ENCODE measurements around the gene LMAN2L.
"Not testable (repeated sequence)": the region's sequence is repeated elsewhere in the genome, so short reads cannot be mapped to it uniquely, and the experiment has no call there.

LMAN2L gene

DNA sequence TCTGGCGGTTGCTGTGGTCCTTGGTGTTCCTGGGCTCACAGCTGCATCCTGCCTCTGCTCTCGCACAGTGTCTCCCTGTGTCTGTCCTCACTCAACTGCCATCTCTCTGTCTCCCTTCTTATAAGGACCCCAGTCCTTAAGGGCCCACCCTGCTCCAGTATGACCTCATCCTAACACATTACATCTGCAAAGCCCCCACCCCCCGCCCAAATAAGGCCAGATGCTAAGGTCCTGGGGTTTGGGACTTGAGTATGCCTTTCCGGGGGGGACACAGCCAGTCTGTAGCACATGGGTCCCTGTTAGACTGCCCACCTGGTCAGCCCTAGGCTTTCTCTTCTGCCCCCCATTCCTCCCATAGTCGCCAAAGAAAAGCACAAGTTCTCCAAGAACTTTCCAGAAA is 56.6 kb downstream of the LMAN2L start:
- TF ChIP-seq, protein P1, sequence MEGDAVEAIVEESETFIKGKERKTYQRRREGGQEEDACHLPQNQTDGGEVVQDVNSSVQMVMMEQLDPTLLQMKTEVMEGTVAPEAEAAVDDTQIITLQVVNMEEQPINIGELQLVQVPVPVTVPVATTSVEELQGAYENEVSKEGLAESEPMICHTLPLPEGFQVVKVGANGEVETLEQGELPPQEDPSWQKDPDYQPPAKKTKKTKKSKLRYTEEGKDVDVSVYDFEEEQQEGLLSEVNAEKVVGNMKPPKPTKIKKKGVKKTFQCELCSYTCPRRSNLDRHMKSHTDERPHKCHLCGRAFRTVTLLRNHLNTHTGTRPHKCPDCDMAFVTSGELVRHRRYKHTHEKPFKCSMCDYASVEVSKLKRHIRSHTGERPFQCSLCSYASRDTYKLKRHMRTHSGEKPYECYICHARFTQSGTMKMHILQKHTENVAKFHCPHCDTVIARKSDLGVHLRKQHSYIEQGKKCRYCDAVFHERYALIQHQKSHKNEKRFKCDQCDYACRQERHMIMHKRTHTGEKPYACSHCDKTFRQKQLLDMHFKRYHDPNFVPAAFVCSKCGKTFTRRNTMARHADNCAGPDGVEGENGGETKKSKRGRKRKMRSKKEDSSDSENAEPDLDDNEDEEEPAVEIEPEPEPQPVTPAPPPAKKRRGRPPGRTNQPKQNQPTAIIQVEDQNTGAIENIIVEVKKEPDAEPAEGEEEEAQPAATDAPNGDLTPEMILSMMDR (conservative IDR thresholded peaks at IDR 0.05; ENCODE audit: low read depth) = no peak
- no peak overlapping the region for H3K27ac ChIP-seq
- CTCF ChIA-PET = interaction anchor here (0.5 kb wide), 1 partner anchor 167 kb away, joined by 4 read pairs; no protein-coding TSS in a partner anchor
- no peak for DNase-seq (ENCODE audit: low spot score)
- POLR2A ChIA-PET (ENCODE audit: low non-redundant PET) = no interaction called here

DNA sequence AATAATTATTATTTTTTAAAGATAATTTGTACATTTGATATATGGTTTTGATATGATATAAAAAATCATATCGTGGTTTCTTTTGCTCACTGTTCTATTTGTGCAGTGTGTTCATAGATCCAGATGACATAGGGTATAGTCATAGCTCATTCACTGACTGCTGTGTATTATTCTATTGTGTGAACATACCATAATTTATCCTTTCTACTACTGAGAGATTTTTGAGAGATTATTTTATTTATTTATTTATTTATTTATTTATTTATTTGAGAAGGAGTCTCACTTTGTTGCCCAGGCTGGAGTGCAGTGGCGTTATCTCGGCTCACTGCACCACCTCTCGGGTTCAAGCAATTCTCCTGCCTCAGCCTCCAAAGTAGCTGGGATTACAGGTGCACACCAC is 58.3 kb downstream of the LMAN2L start:
- ChIA-PET POLR2A (ENCODE audit: low non-redundant PET) (no interaction called here), CTCF (interaction anchor here (0.7 kb wide), 1 partner anchor 80 kb away, joined by 3 read pairs; no protein-coding TSS in a partner anchor)
- TF ChIP-seq, protein P1 (conservative IDR thresholded peaks at IDR 0.05; ENCODE audit: low read depth) = no peak
- DNase-seq (ENCODE audit: low spot score) = no peak
- H3K27ac ChIP-seq = no peak overlapping the region

DNA sequence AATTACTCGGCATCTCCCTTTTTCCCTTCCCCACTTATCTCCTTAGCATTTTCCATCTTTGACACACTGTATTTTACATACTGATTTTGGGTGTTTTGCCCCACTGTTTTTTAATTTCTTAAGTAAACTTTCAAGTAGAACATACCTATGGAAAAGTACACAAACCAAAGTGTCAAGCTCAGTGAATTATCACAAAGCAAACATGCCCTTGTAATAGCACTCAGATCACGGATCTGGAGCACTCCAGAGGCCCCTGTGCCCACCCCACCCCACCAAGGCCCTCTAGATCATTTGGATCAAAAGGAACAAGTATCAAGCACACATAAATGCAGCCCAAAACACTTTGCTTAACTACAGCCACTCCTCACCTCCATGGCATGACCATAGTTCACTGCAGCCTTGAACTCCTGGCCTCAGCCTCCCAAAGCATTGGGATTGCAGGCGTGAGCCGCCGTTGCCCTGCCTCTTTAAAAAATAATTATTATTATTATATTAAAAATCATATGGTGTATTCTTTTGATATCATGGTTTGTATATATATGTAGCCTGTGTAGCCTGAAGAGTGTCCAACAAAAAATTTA is 59.2 kb downstream of the LMAN2L start:
- ChIA-PET POLR2A (ENCODE audit: low non-redundant PET) (no interaction called here), CTCF (no interaction called here)
- no peak for DNase-seq (ENCODE audit: low spot score)
- TF ChIP-seq, protein P1 (conservative IDR thresholded peaks at IDR 0.05; ENCODE audit: low read depth) = no peak
- no peak overlapping the region for H3K27ac ChIP-seq

DNA sequence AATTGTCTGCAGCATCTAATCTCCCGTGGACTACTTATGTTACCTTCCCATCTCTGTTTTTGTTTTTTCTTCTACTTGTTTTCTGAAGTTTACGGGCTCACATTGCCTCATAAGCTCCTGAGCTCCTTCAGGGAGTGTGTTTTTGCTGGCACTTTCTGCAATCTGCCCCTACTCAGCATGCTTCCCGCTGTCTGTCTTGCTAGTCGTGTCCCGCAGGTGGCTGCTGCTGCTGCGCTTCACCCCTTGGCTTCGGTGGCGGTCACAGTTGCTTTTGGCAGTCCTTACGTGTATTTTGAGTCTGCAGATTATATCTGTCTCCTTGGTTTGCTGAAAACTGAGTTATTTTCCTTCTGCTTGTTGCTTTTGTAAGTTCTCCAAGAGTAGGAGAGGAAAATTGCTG is 60.0 kb downstream of the LMAN2L start:
- POLR2A ChIA-PET (ENCODE audit: low non-redundant PET) = no interaction called here

DNA sequence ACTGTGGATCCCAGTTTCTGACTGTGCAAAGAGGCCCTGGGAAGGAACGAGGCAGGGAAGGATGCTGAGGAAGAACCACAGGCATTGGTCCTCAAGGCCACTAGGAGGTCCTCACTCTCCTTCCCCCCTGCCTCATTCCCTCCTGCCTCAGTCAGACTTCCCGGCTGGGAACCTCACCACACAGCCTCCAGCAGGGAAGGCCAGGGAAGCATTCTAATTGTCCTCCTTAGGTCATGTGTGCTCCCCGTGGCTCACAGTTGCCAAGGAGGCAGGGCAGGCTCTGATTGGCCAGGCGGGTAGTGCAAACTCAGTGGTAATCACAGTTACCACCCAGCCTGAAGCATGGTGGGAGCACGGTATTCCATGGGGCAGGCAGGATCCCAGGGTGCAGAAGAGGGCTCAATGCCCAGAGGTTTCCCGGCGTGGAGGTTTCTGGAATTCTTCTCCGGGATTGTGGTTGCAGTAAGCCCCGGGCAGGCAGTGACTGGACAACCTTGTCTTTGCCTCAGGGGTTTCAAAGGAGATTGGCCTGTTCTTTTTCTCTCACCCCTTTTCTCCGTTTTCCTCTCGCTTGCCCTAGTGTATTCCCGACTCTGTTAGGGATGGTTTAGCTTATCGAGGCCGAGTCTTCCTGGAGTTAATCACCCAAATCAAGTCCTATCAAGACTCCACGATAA is 70.2 kb downstream of the LMAN2L start:
- ChIA-PET POLR2A (ENCODE audit: low non-redundant PET) (no interaction called here), CTCF (no interaction called here)
- TF ChIP-seq, protein P1 (conservative IDR thresholded peaks at IDR 0.05; ENCODE audit: low read depth) = no peak
- no peak overlapping the region for H3K27ac ChIP-seq
- DNase-seq (ENCODE audit: low spot score) = no peak

More for the DNA sequence above, 60.0 kb downstream of the LMAN2L start:
- CTCF ChIA-PET = no interaction called here
- no peak overlapping the region for H3K27ac ChIP-seq
- DNase-seq (ENCODE audit: low spot score) = no peak
- TF ChIP-seq, protein P1 (conservative IDR thresholded peaks at IDR 0.05; ENCODE audit: low read depth) = no peak

DNA sequence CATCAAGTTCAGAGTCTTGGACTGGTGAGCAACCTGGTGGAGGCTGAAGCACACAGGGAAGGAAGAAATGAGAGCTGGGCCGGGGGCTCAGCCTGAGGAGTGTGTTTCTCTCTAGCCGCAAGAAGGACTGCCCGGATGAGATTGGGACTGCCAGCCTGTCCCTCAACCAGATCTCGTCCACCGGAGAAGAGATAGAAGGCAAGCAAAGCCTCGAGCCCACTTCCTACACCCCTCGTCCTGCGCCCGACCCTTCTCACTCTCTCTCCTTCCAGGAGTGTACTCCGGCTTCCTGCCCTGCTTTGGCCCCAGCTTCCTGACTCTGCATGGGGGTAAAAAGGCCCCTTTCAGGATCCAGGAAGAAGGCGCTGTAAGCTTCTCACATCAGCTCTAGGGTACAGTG is 71.1 kb downstream of the LMAN2L start:
- TF ChIP-seq, protein P1 (conservative IDR thresholded peaks at IDR 0.05; ENCODE audit: low read depth) = no peak
- DNase-seq (ENCODE audit: low spot score) = no peak
- H3K27ac ChIP-seq = no peak overlapping the region
- CTCF ChIA-PET = no interaction called here
- POLR2A ChIA-PET (ENCODE audit: low non-redundant PET) = no interaction called here

DNA sequence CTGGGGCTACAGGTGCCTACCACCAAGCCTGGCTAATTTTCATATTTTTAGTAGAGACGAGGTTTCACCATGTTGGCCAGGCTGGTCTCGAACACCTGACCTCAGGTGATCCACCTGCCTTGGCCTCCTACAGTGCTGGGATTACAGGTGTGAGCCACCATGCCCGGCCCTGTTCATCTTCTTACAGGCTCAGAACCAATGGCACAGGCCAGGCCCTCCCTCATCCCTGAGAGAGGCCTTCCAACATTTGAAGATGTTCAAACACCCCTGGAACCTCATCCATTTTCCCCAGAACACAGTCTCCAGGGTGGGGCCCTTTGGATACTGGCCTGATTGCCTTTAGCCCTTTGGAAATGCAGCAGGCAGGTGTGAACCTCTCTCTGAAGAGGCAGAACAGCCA is 74.1 kb downstream of the LMAN2L start:
- not testable (repeated sequence) for DNase-seq (ENCODE audit: low spot score)
- ChIA-PET POLR2A (ENCODE audit: low non-redundant PET) (interaction anchor here (0.7 kb wide), 1 partner anchor 36 kb away, joined by 3 read pairs; no protein-coding TSS in a partner anchor), CTCF (interaction anchor here (0.6 kb wide), 2 partner anchors 96 to 256 kb away, joined by 3 read pairs; no protein-coding TSS in a partner anchor)
- peak overlapping the region; percentile 88 for H3K27ac ChIP-seq
